Mesenchymal stem cell (in vitro differentiated cells and primary cell): Measurements from ENCODE around the gene GPM6B.

Source experiments
- DNase-seq: peaks from one replicate; pipeline ENCODE4 v3.0.0-alpha.2; 2013
- H2AFZ ChIP-seq: one replicate; pipeline ENCODE4 v1.6.1; 2013; ENCODE audit warnings: low read depth, mild to moderate bottlenecking, control low read depth, inconsistent platforms, low read length, moderate library complexity
- H2AK5ac ChIP-seq: 2 replicates; pipeline ENCODE4 v1.6.1; 2013; ENCODE audit warnings: low read length, moderate library complexity, mild to moderate bottlenecking, inconsistent platforms; ENCODE audit not compliant: severe bottlenecking
- H2BK120ac ChIP-seq: one replicate; pipeline ENCODE4 v1.6.1; 2013; ENCODE audit warnings: low read depth, mild to moderate bottlenecking, inconsistent platforms, low read length, moderate library complexity
- H2BK12ac ChIP-seq, 2 experiments: one replicate each; pipeline ENCODE4 v1.6.1; 2013; ENCODE audit warnings: inconsistent platforms in 2 of 2, low read length in 2 of 2, mild to moderate bottlenecking in 2 of 2, moderate library complexity in 2 of 2, control low read depth in 1 of 2
- H2BK15ac ChIP-seq: one replicate; pipeline ENCODE4 v1.6.1; 2013; ENCODE audit warnings: mild to moderate bottlenecking, low read depth, inconsistent platforms; ENCODE audit not compliant: poor library complexity, severe bottlenecking
- H2BK5ac ChIP-seq: 2 replicates; pipeline ENCODE4 v1.6.1; 2013; ENCODE audit warnings: low read depth, mild to moderate bottlenecking, low read length, control low read depth, inconsistent platforms; ENCODE audit not compliant: poor library complexity, severe bottlenecking
- H3K14ac ChIP-seq, 2 experiments: one replicate each; pipeline ENCODE4 v1.6.1; 2013; ENCODE audit warnings: inconsistent platforms in 2 of 2, low read length in 2 of 2, control low read depth in 1 of 2, mild to moderate bottlenecking in 1 of 2, moderate library complexity in 1 of 2
- H3K18ac ChIP-seq, 2 experiments: one replicate each; pipeline ENCODE4 v1.6.1; 2013; ENCODE audit warnings: inconsistent platforms in 2 of 2, low read length in 2 of 2, control low read depth in 1 of 2, low read depth in 1 of 2, mild to moderate bottlenecking in 1 of 2
- H3K23ac ChIP-seq, 2 experiments: one replicate each; pipeline ENCODE4 v1.6.1; 2013; ENCODE audit warnings: inconsistent platforms in 2 of 2, low read length in 2 of 2, mild to moderate bottlenecking in 2 of 2, moderate library complexity in 2 of 2, control low read depth in 1 of 2
- H3K27ac ChIP-seq: 2 replicates; pipeline ENCODE4 v1.5.1; 2013; ENCODE audit warnings: mild to moderate bottlenecking, moderate library complexity, low read length, control low read depth, inconsistent platforms; ENCODE audit not compliant: poor library complexity, severe bottlenecking
- H3K27me3 ChIP-seq, 2 experiments: 2 replicates each; pipeline versions ENCODE4 v1.6.1 to v1.7.0; 2013; ENCODE audit warnings: low read length in 2 of 2, mild to moderate bottlenecking in 2 of 2, moderate library complexity in 2 of 2, control low read depth in 1 of 2, inconsistent platforms in 1 of 2; ENCODE audit not compliant: control insufficient read depth in 1 of 2, insufficient read depth in 1 of 2
- H3K36me3 ChIP-seq, 2 experiments: 2 replicates each; pipeline versions ENCODE4 v1.6.1 to v1.7.0; 2013; ENCODE audit warnings: low read length in 2 of 2, control low read depth in 1 of 2, inconsistent platforms in 1 of 2, low read depth in 1 of 2, mild to moderate bottlenecking in 1 of 2; ENCODE audit not compliant: insufficient read depth in 2 of 2, control insufficient read depth in 1 of 2
- H3K4ac ChIP-seq, 2 experiments: one replicate each; pipeline ENCODE4 v1.6.1; 2013; ENCODE audit warnings: inconsistent platforms in 2 of 2, low read length in 2 of 2, mild to moderate bottlenecking in 2 of 2, moderate library complexity in 2 of 2, control low read depth in 1 of 2, low read depth in 1 of 2
- H3K4me1 ChIP-seq: 2 replicates; pipeline ENCODE4 v1.6.1; 2013; ENCODE audit warnings: low read depth, low read length, control low read depth; ENCODE audit not compliant: control insufficient read depth, insufficient read depth
- H3K4me2 ChIP-seq: 2 replicates; pipeline ENCODE4 v1.6.1; 2013; ENCODE audit warnings: low read length, mild to moderate bottlenecking, inconsistent platforms; ENCODE audit not compliant: poor library complexity, severe bottlenecking
- H3K4me3 ChIP-seq, 2 experiments: 2 replicates each; pipeline versions ENCODE4 v1.5.1 to v1.7.0; 2013; ENCODE audit warnings: low read length in 2 of 2, mild to moderate bottlenecking in 2 of 2, control low read depth in 1 of 2, low read depth in 1 of 2; ENCODE audit not compliant: insufficient read depth in 1 of 2
- H3K79me1 ChIP-seq: replicated peaks from 2 replicates; pipeline ENCODE4 v1.6.1; 2013; ENCODE audit warnings: mild to moderate bottlenecking, control low read depth, low read length, inconsistent platforms; ENCODE audit not compliant: poor library complexity, severe bottlenecking
- H3K9ac ChIP-seq: 2 replicates; pipeline ENCODE4 v1.7.0; 2013; ENCODE audit warnings: mild to moderate bottlenecking, low read length, moderate library complexity
- H3K9me3 ChIP-seq: 2 replicates; pipeline ENCODE4 v1.7.0; 2013; ENCODE audit warnings: mild to moderate bottlenecking, low read length; ENCODE audit not compliant: control insufficient read depth
- H4K8ac ChIP-seq: one replicate; pipeline ENCODE4 v1.6.1; 2013; ENCODE audit warnings: inconsistent platforms, mild to moderate bottlenecking, low read length, moderate library complexity
- H4K91ac ChIP-seq: one replicate; pipeline ENCODE4 v1.6.1; 2013; ENCODE audit warnings: mild to moderate bottlenecking, low read length, inconsistent platforms
- WGBS: methylation state at CpG from one replicate; pipeline ENCODE4 v1.1.7; 2013; ENCODE audit warnings: mixed read lengths; 5-methylcytosine and 5-hydroxymethylcytosine counted together

Gene GPM6B

GRCh38 chrX:13780868-13781427 lies 35.9 kb downstream of the GPM6B start:
- Histone ChIP-seq H3K14ac (no peak overlapping the region), H4K91ac (no peak overlapping the region), H2BK120ac (no peak overlapping the region), H2BK5ac (no peak overlapping the region), H3K4ac (no peak overlapping the region), H3K9ac (no peak overlapping the region), H3K23ac (no peak overlapping the region), H2BK12ac (no peak overlapping the region), H3K27me3 (peaks cover 0 to 23% of the 10 kb centered on the region in 2 experiments), H3K4me2 (no peak overlapping the region), H4K8ac (no peak overlapping the region), H3K9me3 (no peaks in the 10 kb centered on the region), H3K4me3 (no peak overlapping the region), H2AK5ac (no peak overlapping the region), H2BK15ac (no peak overlapping the region), H3K36me3 (peaks cover 3 to 10% of the 10 kb centered on the region in 2 experiments), H3K27ac (no peak overlapping the region), H3K79me1 (no peaks in the 10 kb centered on the region), H3K18ac (no peak overlapping the region), H3K4me1 (no peaks in the 10 kb centered on the region), H2AFZ (no peak overlapping the region)
- DNase-seq, result no peak
- WGBS, result 87% methylated on average over 7 of the region's 7 CpGs

GRCh38 chrX:13778916-13779315 lies 38.0 kb downstream of the GPM6B start:
- Histone ChIP-seq H3K4ac (no peak overlapping the region), H2AFZ (no peak overlapping the region), H3K27me3 (peaks cover 0 to 14% of the 10 kb centered on the region in 2 experiments), H2BK12ac (no peak overlapping the region), H3K4me2 (no peak overlapping the region), H3K27ac (no peak overlapping the region), H3K9me3 (no peaks in the 10 kb centered on the region), H2BK120ac (no peak overlapping the region), H3K9ac (no peak overlapping the region), H3K4me1 (no peaks in the 10 kb centered on the region), H2BK5ac (no peak overlapping the region), H3K79me1 (no peaks in the 10 kb centered on the region), H3K4me3 (no peak overlapping the region), H3K14ac (no peak overlapping the region), H4K91ac (no peak overlapping the region), H3K36me3 (peaks cover 3 to 30% of the 10 kb centered on the region in 2 experiments), H2AK5ac (no peak overlapping the region), H3K18ac (no peak overlapping the region), H2BK15ac (no peak overlapping the region), H4K8ac (no peak overlapping the region), H3K23ac (no peak overlapping the region)
- DNase-seq, result no peak
- WGBS, result 60% methylated on average over 2 of the region's 2 CpGs

- Histone ChIP-seq H3K14ac (no peak overlapping the region), H3K27me3 (no peaks in the 10 kb centered on the region), H2BK12ac (no peak overlapping the region), H2BK120ac (no peak overlapping the region), H2AK5ac (no peak overlapping the region), H3K4me2 (no peak overlapping the region), H2BK15ac (no peak overlapping the region), H3K18ac (no peak overlapping the region), H3K79me1 (no peaks in the 10 kb centered on the region), H2AFZ (no peak overlapping the region), H2BK5ac (no peak overlapping the region), H3K4me3 (no peak overlapping the region), H3K4me1 (no peaks in the 10 kb centered on the region), H3K23ac (no peak overlapping the region), H3K9me3 (no peaks in the 10 kb centered on the region), H4K91ac (no peak overlapping the region), H3K27ac (no peak overlapping the region), H3K4ac (no peak overlapping the region), H4K8ac (no peak overlapping the region), H3K36me3 (peaks cover 3 to 40% of the 10 kb centered on the region in 2 experiments), H3K9ac (no peak overlapping the region)
- 76% methylated on average over 3 of the region's 4 CpGs for WGBS
- no peak for DNase-seq
Measured at GRCh38 chrX:13776387-13776786, 40.5 kb downstream of the GPM6B start.

GRCh38 chrX:13775837-13776236 lies 41.1 kb downstream of the GPM6B start:
- no peak overlapping the region for H2BK120ac ChIP-seq
- H3K18ac ChIP-seq, result no peak overlapping the region
- H4K91ac ChIP-seq, result no peak overlapping the region
- no peak overlapping the region for H3K4ac ChIP-seq
- no peak overlapping the region for H3K9ac ChIP-seq
- H3K4me1 ChIP-seq, result no peaks in the 10 kb centered on the region
- H3K9me3 ChIP-seq, result no peaks in the 10 kb centered on the region
- no peak overlapping the region for H2BK15ac ChIP-seq
- no peak overlapping the region for H3K4me3 ChIP-seq
- WGBS, result 96% methylated on average over 2 of the region's 3 CpGs
- no peak overlapping the region for H2BK12ac ChIP-seq
- DNase-seq, result no peak
- peaks cover 3 to 41% of the 10 kb centered on the region in 2 experiments for H3K36me3 ChIP-seq
- no peak overlapping the region for H3K23ac ChIP-seq
- no peak overlapping the region for H3K14ac ChIP-seq
- H3K27me3 ChIP-seq, result no peaks in the 10 kb centered on the region
- H3K27ac ChIP-seq, result no peak overlapping the region
- H2BK5ac ChIP-seq, result no peak overlapping the region
- H4K8ac ChIP-seq, result no peak overlapping the region
- no peaks in the 10 kb centered on the region for H3K79me1 ChIP-seq
- H3K4me2 ChIP-seq, result no peak overlapping the region
- H2AFZ ChIP-seq, result no peak overlapping the region
- no peak overlapping the region for H2AK5ac ChIP-seq
